Upper lobe of left lung (tissue), 6 donors: Measurements from ENCODE around the gene SMOC1. TPM values are rescaled to one million over a fixed set of nuclear protein-coding genes. Genes with fewer than 3 reads are reported as not detected.
"Not testable (repeated sequence)": the region's sequence is repeated elsewhere in the genome, so short reads cannot be mapped to it uniquely, and the experiment has no call there.

Experiments used
- ATAC-seq, 2 donors: fragments of 200-7000 bp; cut with Tn5 transposase; one replicate each; pipeline ENCODE4 v1.9.1; 2022; ENCODE audit warnings: mild to moderate bottlenecking in 2 of 2, moderate library complexity in 2 of 2; ENCODE audit not compliant: low FRiP score in 2 of 2
- DNase-seq, 2 donors: peaks; one replicate each; pipeline ENCODE4 v3.0.0-alpha.2; 2019 to 2020
- H3K27ac ChIP-seq, 4 donors: fragments of 200-600 bp; sonication (generic); one replicate each; pipeline ENCODE4 v1.5.1; 2016 to 2019
- H3K27me3 ChIP-seq, 4 donors: fragments of 200-600 bp; sonication (generic); one replicate each; pipeline ENCODE4 v1.5.1; 2017 to 2019
- H3K36me3 ChIP-seq, 4 donors: fragments of 200-600 bp; sonication (generic); one replicate each; pipeline ENCODE4 v1.5.1; 2016 to 2019
- H3K4me1 ChIP-seq, 4 donors: fragments of 200-600 bp; sonication (generic); one replicate each; pipeline ENCODE4 v1.5.1; 2018 to 2019
- H3K4me3 ChIP-seq, 4 donors: fragments of 200-600 bp; sonication (generic); one replicate each; pipeline ENCODE4 v1.5.1; 2017 to 2019; ENCODE audit warnings: mild to moderate bottlenecking in 2 of 4, moderate library complexity in 1 of 4
- H3K9me3 ChIP-seq, 4 donors: fragments of 200-600 bp; sonication (generic); one replicate each; pipeline ENCODE4 v1.5.1; 2018 to 2019
- EP300 ChIP-seq, 4 donors: sonication (generic); formaldehyde crosslinking; IDR thresholded peaks; one replicate each; pipeline ENCODE4 v1.5.1; 2017; ENCODE audit warnings: antibody characterized with exemption in 4 of 4, control low read depth in 2 of 4
- POLR2A ChIP-seq, 4 donors: fragments of 450-650 bp; IDR thresholded peaks; one replicate each; pipeline ENCODE4 v1.5.1; 2016 to 2017; ENCODE audit warnings: antibody characterized with exemption in 4 of 4, mild to moderate bottlenecking in 2 of 4
- POLR2AphosphoS5 ChIP-seq, 2 donors: sonication (generic); formaldehyde crosslinking; IDR thresholded peaks; one replicate each; pipeline ENCODE4 v1.5.1; 2017; ENCODE audit warnings: antibody characterized with exemption in 2 of 2
- WGBS, 2 donors: methylation state at CpG; one replicate each; pipeline ENCODE4 v1.1.5; 2017 to 2018; 5-methylcytosine and 5-hydroxymethylcytosine counted together
- total RNA-seq, 6 donors: library from RNA; depleted of rRNA in 4 of 6; stranded (reverse); fragments of >200 nt in 4 of 6; gene quantifications; one replicate each; pipeline versions ENCODE4 v1.1.0 to v1.2.1, GENCODE V29; 2016 to 2021
- TF ChIP-seq, protein P1 (sequence below), 6 experiments: fragments of 450-650 bp in 4 of 6; fragments of 200-600 bp in 2 of 6; sonication (generic) in 2 of 6; IDR thresholded peaks; one replicate each; pipeline ENCODE4 v1.5.1; 2016 to 2019; ENCODE audit warnings: antibody characterized with exemption in 6 of 6
- donor health status: DM: no; HTN: no; CAD: no; lungs with moderate emphysema.
- donor health status: DM: no; HTN: yes; CAD: no; lungs with severe emphysema.

Gene SMOC1
- total RNA-seq, 6 donors from 2014 or later, result 0.22 to 1.3 (median 0.61) TPM; not detected in 1

DNA sequence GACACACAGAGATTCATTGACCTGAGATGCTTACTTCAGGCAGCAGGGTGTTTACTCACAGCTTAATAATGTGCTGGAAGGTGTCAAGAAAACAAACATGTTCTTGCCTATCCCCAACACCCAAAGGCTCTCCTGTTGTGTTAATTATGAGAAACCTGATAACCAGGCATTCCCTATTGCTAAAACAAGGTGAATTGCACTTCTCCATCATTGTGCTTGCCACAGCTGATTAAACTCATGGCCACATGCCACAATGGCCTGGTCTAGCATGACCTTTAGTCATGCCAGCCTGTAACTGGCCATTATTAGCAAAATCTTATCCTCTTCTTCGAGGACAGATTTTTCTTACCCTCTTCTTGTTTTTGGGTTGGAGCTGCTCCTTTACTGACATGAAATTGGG, 21.4 kb downstream of the SMOC1 start:
- WGBS, 2 donors, result 69 to 90% methylated on average over 1 of the region's 1 CpG
- ATAC-seq, result no peak
- no peak for TF ChIP-seq POLR2AphosphoS5 (IDR thresholded peaks at IDR 0.05)
- TF ChIP-seq, protein P1, sequence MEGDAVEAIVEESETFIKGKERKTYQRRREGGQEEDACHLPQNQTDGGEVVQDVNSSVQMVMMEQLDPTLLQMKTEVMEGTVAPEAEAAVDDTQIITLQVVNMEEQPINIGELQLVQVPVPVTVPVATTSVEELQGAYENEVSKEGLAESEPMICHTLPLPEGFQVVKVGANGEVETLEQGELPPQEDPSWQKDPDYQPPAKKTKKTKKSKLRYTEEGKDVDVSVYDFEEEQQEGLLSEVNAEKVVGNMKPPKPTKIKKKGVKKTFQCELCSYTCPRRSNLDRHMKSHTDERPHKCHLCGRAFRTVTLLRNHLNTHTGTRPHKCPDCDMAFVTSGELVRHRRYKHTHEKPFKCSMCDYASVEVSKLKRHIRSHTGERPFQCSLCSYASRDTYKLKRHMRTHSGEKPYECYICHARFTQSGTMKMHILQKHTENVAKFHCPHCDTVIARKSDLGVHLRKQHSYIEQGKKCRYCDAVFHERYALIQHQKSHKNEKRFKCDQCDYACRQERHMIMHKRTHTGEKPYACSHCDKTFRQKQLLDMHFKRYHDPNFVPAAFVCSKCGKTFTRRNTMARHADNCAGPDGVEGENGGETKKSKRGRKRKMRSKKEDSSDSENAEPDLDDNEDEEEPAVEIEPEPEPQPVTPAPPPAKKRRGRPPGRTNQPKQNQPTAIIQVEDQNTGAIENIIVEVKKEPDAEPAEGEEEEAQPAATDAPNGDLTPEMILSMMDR (IDR thresholded peaks at IDR 0.05), result no peak
- TF ChIP-seq POLR2A (IDR thresholded peaks at IDR 0.05), result no peak
- TF ChIP-seq EP300 (IDR thresholded peaks at IDR 0.05), result no peak

DNA sequence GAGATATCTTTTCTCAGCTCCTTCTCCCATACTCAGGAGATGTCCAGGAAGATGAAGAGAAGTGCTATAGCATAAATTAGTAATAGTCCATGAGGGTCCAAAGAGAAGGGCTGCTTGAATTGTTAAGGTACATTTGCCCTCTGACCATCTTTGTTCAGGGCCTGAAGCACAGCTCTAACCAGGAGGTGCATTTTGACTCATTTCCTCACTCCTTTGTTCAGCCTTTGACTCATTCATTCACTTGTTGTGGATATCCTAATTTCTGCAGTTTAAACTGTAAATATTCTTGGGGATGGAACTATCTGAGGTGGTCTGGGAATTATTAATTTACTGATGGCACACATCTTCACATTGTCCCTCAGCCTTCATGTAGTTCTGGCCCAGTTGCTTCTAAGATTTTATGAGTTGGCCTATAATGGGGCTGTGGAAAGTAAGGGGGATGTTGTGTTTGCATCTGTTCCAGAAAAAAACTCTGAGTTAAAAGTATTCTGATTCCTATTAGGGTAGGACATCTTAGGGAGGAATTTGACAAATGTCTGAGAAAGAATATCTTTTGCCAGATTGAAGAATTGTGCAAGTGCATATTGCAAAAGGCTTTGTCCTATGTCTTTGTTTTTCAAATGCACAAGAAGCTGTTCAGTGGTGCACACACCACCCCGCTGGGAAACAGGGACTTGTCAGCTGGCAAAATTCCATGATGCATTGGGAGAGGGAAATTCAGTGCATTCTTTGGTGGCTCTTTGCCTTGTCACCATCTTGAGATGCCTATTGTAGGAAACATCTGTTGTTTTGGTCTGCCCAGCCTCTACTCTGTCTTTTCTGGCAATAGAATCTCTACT, 22.1 kb downstream of the SMOC1 start:
- H3K4me3 ChIP-seq, result no peak overlapping the region
- no peaks in the 10 kb centered on the region for H3K36me3 ChIP-seq
- 57 to 60% methylated on average over 1 of the region's 1 CpG for WGBS, 2 donors
- no peak overlapping the region for H3K27ac ChIP-seq
- no peaks in the 10 kb centered on the region for H3K4me1 ChIP-seq
- TF ChIP-seq, protein P1 (IDR thresholded peaks at IDR 0.05), result no peak
- H3K27me3 ChIP-seq, result no peaks in the 10 kb centered on the region
- DNase-seq (no peak), ATAC-seq (no peak)
- peaks cover 7 to 10% (median 9%) of the 10 kb centered on the region in 4 donors for H3K9me3 ChIP-seq

More for the DNA sequence above, 21.4 kb downstream of the SMOC1 start:
- DNase-seq, result no peak
- Histone ChIP-seq H3K27ac (no peak overlapping the region), H3K36me3 (no peaks in the 10 kb centered on the region), H3K27me3 (no peaks in the 10 kb centered on the region), H3K4me3 (no peak overlapping the region), H3K9me3 (peaks cover 7 to 10% (median 9%) of the 10 kb centered on the region in 4 donors), H3K4me1 (no peaks in the 10 kb centered on the region)

DNA sequence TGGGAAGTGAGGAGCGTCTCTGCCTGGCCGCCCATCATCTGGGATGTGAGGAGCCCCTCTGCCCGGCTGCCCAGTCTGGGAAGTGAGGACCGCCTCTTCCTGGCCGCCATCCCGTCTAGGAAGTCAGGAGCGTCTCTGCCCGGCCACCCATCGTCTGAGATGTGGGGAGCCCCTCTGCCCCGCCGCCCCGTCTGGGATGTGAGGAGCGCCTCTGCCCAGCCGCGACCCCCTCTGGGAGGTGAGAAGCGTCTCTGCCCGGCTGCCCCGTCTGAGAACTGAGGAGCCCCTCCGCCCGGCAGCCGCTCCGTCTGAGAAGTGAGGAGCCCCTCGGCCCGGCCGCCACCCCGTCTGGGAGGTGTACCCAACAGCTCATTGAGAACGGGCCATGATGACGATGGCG, 23.8 kb downstream of the SMOC1 start:
- not testable (repeated sequence) for H3K27ac ChIP-seq, H3K9me3 ChIP-seq, H3K4me1 ChIP-seq, ATAC-seq, H3K36me3 ChIP-seq, H3K4me3 ChIP-seq, H3K27me3 ChIP-seq
- DNase-seq, result peak in 1 of 2 donors; percentile 68
- WGBS, 2 donors, result 96 to 97% methylated on average over 26 to 29 of the region's 29 CpGs

DNA sequence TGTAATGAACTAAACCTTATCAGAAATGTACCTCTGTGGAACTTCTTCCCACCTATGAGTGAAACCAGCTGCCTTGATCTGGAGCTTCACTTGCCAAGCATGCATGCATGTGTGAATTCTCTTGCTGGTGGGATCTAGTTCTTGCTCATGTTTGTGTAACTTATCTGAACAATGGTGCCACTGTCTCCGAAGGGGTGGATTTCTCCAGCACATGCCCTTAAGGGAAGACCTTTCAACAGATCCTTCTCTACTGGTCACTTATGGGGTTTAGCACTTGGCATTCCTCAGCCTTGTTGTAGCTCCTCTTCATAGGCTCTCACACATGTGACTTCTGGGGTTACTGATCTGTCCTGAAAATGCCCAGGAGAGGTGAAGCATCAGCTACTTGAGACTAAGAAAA, 25.0 kb downstream of the SMOC1 start:
- WGBS, 2 donors, result 60 to 69% methylated on average over 1 of the region's 1 CpG
- H3K4me3 ChIP-seq, result no peak overlapping the region
- no peaks in the 10 kb centered on the region for H3K4me1 ChIP-seq
- TF ChIP-seq POLR2A (IDR thresholded peaks at IDR 0.05) (no peak), POLR2AphosphoS5 (IDR thresholded peaks at IDR 0.05) (no peak)
- TF ChIP-seq, protein P1 (IDR thresholded peaks at IDR 0.05), result no peak
- no peaks in the 10 kb centered on the region for H3K27me3 ChIP-seq
- ATAC-seq, result no peak
- no peaks in the 10 kb centered on the region for H3K9me3 ChIP-seq
- H3K36me3 ChIP-seq, result no peaks in the 10 kb centered on the region
- DNase-seq, result no peak
- H3K27ac ChIP-seq, result no peak overlapping the region

DNA sequence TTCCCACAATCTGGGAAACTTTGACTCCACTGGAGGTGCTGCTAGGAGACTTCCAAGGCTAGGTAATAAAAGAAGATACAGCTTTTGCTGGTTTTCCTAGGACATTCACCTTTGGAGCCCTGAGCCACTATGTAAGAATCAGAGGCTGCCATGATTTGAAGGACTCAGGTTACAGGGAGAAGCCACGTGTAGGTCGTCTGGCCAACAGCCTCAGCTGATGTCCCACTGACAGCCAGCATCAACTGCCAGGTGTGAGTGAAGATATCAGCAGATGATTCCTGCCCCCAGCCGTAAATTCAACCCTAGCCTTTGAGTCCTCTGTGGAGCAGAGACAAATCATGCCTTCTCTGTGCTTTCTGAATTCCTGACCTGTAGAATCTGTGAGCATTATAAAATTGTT, 27.0 kb downstream of the SMOC1 start:
- Histone ChIP-seq H3K27me3 (no peaks in the 10 kb centered on the region), H3K9me3 (no peaks in the 10 kb centered on the region), H3K4me3 (no peak overlapping the region), H3K36me3 (no peaks in the 10 kb centered on the region), H3K27ac (no peak overlapping the region), H3K4me1 (no peaks in the 10 kb centered on the region)
- DNase-seq (no peak), ATAC-seq (no peak)
- WGBS, 2 donors, result 28 to 54% methylated on average over 2 to 3 of the region's 3 CpGs
- TF ChIP-seq, protein P1 (IDR thresholded peaks at IDR 0.05), result no peak
- TF ChIP-seq EP300 (IDR thresholded peaks at IDR 0.05) (no peak), POLR2A (IDR thresholded peaks at IDR 0.05) (no peak), POLR2AphosphoS5 (IDR thresholded peaks at IDR 0.05) (no peak)
